Panc1 (cell line): Measurements from ENCODE around the gene S100P. TPM values are rescaled to one million over a fixed set of nuclear protein-coding genes. Genes with fewer than 3 reads are reported as not detected.
A peak's percentile ranks its signal among the peaks of the same experiment; 100 is the strongest.

Experiments used
- ATAC-seq: fragments of 200-7000 bp; cut with Tn5 transposase; 2 replicates; pipeline ENCODE4 v1.9.1; 2020; ENCODE audit warnings: mild to moderate bottlenecking, moderate library complexity
- Bru-seq: library from RNA; stranded (reverse); fragments of 400-500 nt; gene quantifications from one replicate; lab custom pipeline; 2021; lab: Mats Ljungman, UMichigan
- BruChase-seq, 2 experiments: library from RNA; stranded (reverse); fragments of 400-500 nt; gene quantifications; one replicate each; lab custom pipeline; 2021; lab: Mats Ljungman, UMichigan
- BruUV-seq: library from RNA; stranded (reverse); fragments of 400-500 nt; replicated peaks from 2 replicates; lab custom pipeline; 2021; lab: Mats Ljungman, UMichigan
- CTCF ChIA-PET: fragments of 300-600 bp; sonication (Branson Sonifier 250); formaldehyde crosslinking; loops from one replicate; lab custom pipeline; 2022; ENCODE audit warnings: antibody characterized with exemption; lab: Charles Lee
- POLR2A ChIA-PET: fragments of 300-600 bp; sonication (Branson Sonifier 250); formaldehyde crosslinking; loops from one replicate; lab custom pipeline; 2022; ENCODE audit warnings: antibody characterized with exemption; lab: Charles Lee
- DNase-seq: peaks from one replicate; pipeline ENCODE4 v3.0.0-alpha.2; 2010; ENCODE audit warnings: low read depth, low spot score
- H3K27ac ChIP-seq: 2 replicates; pipeline ENCODE4 v1.5.1; 2011; ENCODE audit warnings: mild to moderate bottlenecking, low read length, inconsistent platforms
- H3K27me3 ChIP-seq: fragments of 200-500 bp; sonication (Bioruptor generic); 2 replicates; pipeline ENCODE4 v1.6.0; 2014; ENCODE audit warnings: low read length, inconsistent platforms; ENCODE audit not compliant: control insufficient read depth, insufficient read depth
- H3K36me3 ChIP-seq: fragments of 200-500 bp; sonication (Bioruptor generic); 2 replicates; pipeline ENCODE4 v1.5.1; 2014; ENCODE audit warnings: inconsistent platforms, mild to moderate bottlenecking, low read length, moderate library complexity; ENCODE audit not compliant: control insufficient read depth, insufficient read depth
- H3K4me1 ChIP-seq: 2 replicates; pipeline ENCODE4 v1.5.1; 2011; ENCODE audit warnings: inconsistent platforms, mild to moderate bottlenecking, low read length, moderate library complexity; ENCODE audit not compliant: control insufficient read depth, insufficient read depth
- H3K4me3 ChIP-seq, 2 experiments: 2 replicates each; pipeline ENCODE4 v1.5.1; 2011 to 2012; ENCODE audit warnings: low read depth in 2 of 2, low read length in 2 of 2, mild to moderate bottlenecking in 2 of 2, inconsistent platforms in 1 of 2, moderate library complexity in 1 of 2
- H3K9me3 ChIP-seq: fragments of 200-500 bp; sonication (Bioruptor generic); 2 replicates; pipeline ENCODE4 v1.5.1; 2014; ENCODE audit warnings: low read depth, mild to moderate bottlenecking, inconsistent platforms, low read length, moderate library complexity; ENCODE audit not compliant: control insufficient read depth, insufficient read depth
- POLR2AphosphoS5 ChIP-seq: IDR thresholded peaks from 2 replicates; pipeline ENCODE4 v1.6.1; 2012; ENCODE audit warnings: mild to moderate bottlenecking, low read depth, low read length, moderate library complexity
- SIN3A ChIP-seq: IDR thresholded peaks from 2 replicates; pipeline ENCODE4 v1.6.1; 2012; ENCODE audit warnings: low read depth, mild to moderate bottlenecking, low read length, moderate library complexity, borderline replicate concordance; ENCODE audit not compliant: insufficient read depth
- TCF7L2 ChIP-seq: IDR thresholded peaks from 2 replicates; pipeline ENCODE4 v1.6.1; 2011; ENCODE audit warnings: mild to moderate bottlenecking, low read depth, low read length, inconsistent platforms
- in situ Hi-C: cut with HindIII; loops from 2 replicates; pipeline ENCODE4 v1.10.0; 2016; ENCODE audit warnings: low sequenced_read_pairs, low pct_unique_long_range_greater_than_20kb
- intact Hi-C: fragments of 100-400 bp; cut with micrococcal nuclease; formaldehyde crosslinking; loops from one replicate; pipeline ENCODE4 v1.10.0; 2022; ENCODE audit not compliant: unreplicated experiment
- long read RNA-seq: library from polyadenylated mRNA; unstranded; transcript quantifications from one replicate; pipeline ENCODE4 v2.0.0, GENCODE V29; 2021; ENCODE audit not compliant: unreplicated experiment
- polyA plus RNA-seq: library from polyadenylated mRNA; unstranded; fragments of >200 nt; gene quantifications from one replicate; pipeline ENCODE4 v1.2.1, GENCODE V29; 2012; ENCODE audit warnings: missing spikeins; ENCODE audit not compliant: insufficient read length
- total RNA-seq: library from RNA; stranded (reverse); gene quantifications from one replicate; pipeline ENCODE4 v1.2.1, GENCODE V29; 2021; ENCODE audit not compliant: unreplicated experiment
- TF ChIP-seq, protein P1 (sequence below), 2 experiments: IDR thresholded peaks; 2 replicates each; pipeline ENCODE4 v1.6.1; 2011 to 2012; ENCODE audit warnings: low read depth in 2 of 2, control low read depth in 1 of 2, low read length in 1 of 2, mild to moderate bottlenecking in 1 of 2, moderate library complexity in 1 of 2; ENCODE audit not compliant: insufficient read depth in 1 of 2
- TF ChIP-seq, protein P2 (sequence below): fragments of 450-650 bp; IDR thresholded peaks from 2 replicates; pipeline ENCODE4 v1.5.1; 2017; ENCODE audit warnings: mild to moderate bottlenecking

The S100P gene
- 2.3 TPM for total RNA-seq
- 0.88 TPM for polyA plus RNA-seq
- percentile 38 among the genes with signal in this experiment for Bru-seq, nascent RNA
- percentile 35 among the genes with signal in this experiment for BruChase-seq, experiment 1, labeled RNA remaining after a 2-hour chase
- percentile 43 among the genes with signal in this experiment for BruChase-seq, experiment 2, labeled RNA remaining after a 6-hour chase
- long read RNA-seq = 0 reads

DNA sequence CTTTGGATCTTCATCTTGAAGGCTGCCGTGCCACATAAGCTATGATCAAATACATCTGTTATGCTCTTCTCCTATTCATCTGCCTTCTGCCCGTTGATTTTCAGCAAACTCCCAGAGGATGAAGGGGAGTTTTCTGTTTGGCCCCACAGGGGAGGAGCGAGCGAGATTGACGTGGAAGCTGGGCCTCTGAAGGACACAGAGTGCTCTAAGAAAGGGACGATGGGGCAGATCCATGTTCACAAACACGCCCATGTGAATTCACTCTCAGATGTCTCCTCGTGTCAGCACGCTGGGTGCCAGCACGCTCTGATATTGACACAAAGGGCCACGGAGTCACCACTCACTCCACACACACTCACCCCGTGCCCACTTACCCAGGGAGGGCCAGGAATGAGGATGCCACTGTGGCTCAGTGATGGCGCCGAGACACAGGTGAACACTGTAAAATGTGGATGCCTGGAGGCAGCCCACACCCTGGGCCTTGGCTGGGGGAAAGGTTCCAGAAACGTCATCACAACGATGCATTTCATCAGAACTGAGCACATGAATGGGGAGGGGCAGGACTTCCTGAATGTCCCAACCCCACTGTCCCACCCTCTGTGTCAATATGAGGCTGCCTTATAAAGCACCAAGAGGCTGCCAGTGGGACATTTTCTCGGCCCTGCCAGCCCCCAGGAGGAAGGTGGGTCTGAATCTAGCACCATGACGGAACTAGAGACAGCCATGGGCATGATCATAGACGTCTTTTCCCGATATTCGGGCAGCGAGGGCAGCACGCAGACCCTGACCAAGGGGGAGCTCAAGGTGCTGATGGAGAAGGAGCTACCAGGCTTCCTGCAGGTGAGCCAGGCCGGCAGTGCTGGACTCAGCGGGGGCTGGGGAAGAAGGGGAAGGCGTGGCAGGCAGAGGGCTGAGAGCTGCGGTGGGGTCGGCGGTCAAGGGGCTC lies at the start of gene S100P:
Gene S100P, plus strand, starts transcription at position 648 of the 946 bp plus-strand sequence. Its CDS starts 55 bp downstream, at position 703.
- Histone ChIP-seq H3K9me3 (no peaks in the 10 kb centered on the region), H3K27ac (peak within 1 kb of the TSS; percentile 59), H3K27me3 (no peaks in the 10 kb centered on the region), H3K4me1 (peaks cover 57% of the 10 kb centered on the region), H3K4me3 (peak within 1 kb of the TSS in 1 of 2 experiments; percentile 26; a peak in 1 of 4 replicates), H3K36me3 (no peaks in the 10 kb centered on the region)
- BruUV-seq = no TSS peak
- no peak for ATAC-seq
- in situ Hi-C loops = no loop called here
- intact Hi-C loops = no loop called here
- DNase-seq = no peak
- CTCF ChIA-PET = no interaction called here
- TF ChIP-seq TCF7L2 (no peak), POLR2AphosphoS5 (no peak), SIN3A (no peak)
- TF ChIP-seq, protein P1, sequence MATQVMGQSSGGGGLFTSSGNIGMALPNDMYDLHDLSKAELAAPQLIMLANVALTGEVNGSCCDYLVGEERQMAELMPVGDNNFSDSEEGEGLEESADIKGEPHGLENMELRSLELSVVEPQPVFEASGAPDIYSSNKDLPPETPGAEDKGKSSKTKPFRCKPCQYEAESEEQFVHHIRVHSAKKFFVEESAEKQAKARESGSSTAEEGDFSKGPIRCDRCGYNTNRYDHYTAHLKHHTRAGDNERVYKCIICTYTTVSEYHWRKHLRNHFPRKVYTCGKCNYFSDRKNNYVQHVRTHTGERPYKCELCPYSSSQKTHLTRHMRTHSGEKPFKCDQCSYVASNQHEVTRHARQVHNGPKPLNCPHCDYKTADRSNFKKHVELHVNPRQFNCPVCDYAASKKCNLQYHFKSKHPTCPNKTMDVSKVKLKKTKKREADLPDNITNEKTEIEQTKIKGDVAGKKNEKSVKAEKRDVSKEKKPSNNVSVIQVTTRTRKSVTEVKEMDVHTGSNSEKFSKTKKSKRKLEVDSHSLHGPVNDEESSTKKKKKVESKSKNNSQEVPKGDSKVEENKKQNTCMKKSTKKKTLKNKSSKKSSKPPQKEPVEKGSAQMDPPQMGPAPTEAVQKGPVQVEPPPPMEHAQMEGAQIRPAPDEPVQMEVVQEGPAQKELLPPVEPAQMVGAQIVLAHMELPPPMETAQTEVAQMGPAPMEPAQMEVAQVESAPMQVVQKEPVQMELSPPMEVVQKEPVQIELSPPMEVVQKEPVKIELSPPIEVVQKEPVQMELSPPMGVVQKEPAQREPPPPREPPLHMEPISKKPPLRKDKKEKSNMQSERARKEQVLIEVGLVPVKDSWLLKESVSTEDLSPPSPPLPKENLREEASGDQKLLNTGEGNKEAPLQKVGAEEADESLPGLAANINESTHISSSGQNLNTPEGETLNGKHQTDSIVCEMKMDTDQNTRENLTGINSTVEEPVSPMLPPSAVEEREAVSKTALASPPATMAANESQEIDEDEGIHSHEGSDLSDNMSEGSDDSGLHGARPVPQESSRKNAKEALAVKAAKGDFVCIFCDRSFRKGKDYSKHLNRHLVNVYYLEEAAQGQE (IDR thresholded peaks at IDR 0.05; ENCODE audit: insufficient read depth in 1 of 2, low read depth in 2 of 2, low read length in 1 of 2) = no peak
- TF ChIP-seq, protein P2, sequence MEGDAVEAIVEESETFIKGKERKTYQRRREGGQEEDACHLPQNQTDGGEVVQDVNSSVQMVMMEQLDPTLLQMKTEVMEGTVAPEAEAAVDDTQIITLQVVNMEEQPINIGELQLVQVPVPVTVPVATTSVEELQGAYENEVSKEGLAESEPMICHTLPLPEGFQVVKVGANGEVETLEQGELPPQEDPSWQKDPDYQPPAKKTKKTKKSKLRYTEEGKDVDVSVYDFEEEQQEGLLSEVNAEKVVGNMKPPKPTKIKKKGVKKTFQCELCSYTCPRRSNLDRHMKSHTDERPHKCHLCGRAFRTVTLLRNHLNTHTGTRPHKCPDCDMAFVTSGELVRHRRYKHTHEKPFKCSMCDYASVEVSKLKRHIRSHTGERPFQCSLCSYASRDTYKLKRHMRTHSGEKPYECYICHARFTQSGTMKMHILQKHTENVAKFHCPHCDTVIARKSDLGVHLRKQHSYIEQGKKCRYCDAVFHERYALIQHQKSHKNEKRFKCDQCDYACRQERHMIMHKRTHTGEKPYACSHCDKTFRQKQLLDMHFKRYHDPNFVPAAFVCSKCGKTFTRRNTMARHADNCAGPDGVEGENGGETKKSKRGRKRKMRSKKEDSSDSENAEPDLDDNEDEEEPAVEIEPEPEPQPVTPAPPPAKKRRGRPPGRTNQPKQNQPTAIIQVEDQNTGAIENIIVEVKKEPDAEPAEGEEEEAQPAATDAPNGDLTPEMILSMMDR = no peak
- POLR2A ChIA-PET = interaction anchor here (0.6 kb wide), 1 partner anchor 24 kb away, joined by 14 read pairs; no protein-coding TSS in a partner anchor

DNA sequence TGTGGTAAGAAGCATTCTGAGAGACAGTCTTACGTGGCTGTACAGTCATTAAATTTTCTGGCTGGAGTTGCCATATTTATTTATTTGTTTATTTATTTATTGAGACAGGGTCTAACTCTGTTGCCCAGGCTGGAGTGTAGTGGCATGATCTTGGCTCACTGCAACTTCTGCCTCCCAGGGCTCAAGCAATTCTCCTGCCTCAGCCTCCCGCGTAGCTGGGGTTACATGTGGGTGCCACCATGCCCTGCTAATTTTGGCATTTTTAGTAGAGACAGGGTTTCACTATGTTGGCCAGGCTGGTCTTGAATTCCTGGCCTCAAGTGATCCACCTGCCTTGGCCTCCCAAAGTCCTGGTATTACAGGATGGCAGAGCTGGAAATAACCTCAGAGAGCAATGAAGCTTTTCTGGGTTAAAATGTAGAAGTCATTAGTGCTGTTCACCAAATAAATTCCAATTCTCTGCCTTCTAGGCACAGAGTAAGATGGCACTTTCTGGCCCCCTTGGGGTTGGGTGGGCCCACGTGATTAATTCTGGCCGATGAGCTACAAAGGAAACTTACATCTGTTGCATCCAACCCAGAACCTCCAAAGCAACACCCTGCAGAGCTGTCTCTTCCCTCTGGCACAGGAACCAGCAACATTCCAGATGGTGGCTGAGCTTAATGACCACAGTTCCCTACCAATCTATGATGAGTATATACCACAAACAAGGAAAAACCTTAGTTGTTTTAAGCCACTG lies 48.7 kb upstream of the S100P start:
- peaks cover 19% of the 10 kb centered on the region for H3K36me3 ChIP-seq
- H3K27me3 ChIP-seq = no peaks in the 10 kb centered on the region
- H3K4me3 ChIP-seq = no peak overlapping the region
- no peak overlapping the region for H3K27ac ChIP-seq
- ATAC-seq (no peak), DNase-seq (no peak)
- BruUV-seq = no TSS peak
- H3K9me3 ChIP-seq = no peaks in the 10 kb centered on the region
- POLR2A ChIA-PET = no interaction called here
- TF ChIP-seq POLR2AphosphoS5 (no peak), SIN3A (no peak)
- TF ChIP-seq, protein P2 = no peak
- in situ Hi-C loops (no loop called here), intact Hi-C loops (no loop called here)
- H3K4me1 ChIP-seq = peaks cover 7% of the 10 kb centered on the region
- CTCF ChIA-PET = no interaction called here
